ENCODE results near the gene BUB3.
A peak's percentile ranks its signal among the peaks of the same experiment; 100 is the strongest.

BUB3 gene, protein sequence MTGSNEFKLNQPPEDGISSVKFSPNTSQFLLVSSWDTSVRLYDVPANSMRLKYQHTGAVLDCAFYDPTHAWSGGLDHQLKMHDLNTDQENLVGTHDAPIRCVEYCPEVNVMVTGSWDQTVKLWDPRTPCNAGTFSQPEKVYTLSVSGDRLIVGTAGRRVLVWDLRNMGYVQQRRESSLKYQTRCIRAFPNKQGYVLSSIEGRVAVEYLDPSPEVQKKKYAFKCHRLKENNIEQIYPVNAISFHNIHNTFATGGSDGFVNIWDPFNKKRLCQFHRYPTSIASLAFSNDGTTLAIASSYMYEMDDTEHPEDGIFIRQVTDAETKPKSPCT

DNA sequence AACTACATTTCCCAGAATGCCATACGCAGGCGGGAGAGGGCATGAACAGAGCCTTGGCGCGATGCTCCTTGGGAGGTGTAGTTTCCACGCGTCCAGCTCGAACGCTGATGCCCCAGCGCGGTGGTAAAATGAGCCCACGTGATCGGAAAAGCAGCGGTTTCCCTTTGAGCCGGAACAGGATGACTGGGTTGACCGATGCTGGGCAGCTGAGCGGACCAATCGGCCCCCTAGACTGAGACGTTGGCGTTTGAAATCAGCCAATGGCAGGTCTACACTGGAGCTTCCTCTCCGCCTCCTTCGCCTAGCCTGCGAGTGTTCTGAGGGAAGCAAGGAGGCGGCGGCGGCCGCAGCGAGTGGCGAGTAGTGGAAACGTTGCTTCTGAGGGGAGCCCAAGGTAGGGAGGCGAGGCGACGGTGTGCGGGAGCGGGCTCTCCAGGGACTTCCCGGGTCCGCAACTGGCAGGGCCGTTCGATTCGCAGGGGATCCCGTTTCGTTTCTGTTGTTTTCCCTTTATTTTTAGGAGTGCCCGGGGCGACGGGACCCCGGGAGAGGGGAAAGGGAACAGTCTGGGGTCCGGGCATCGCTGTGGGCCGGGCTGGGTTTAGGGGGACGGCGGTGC is at the start of gene BUB3:
TSS of gene BUB3 (plus strand) at position 311 of the 619 bp plus-strand sequence. CDS start 516 bp downstream, outside the sequence.
- peak; percentile 69 to 100 (median 99) for DNase-seq

GRCh38 chr10:123109466-123109865 is 44.7 kb upstream of the BUB3 start:
- DNase-seq: no peak

- peak in 15 of 56 donors; percentile 5 to 45 (median 21) for DNase-seq
Observed at GRCh38 chr10:123117644-123118417, 36.4 kb upstream of the BUB3 start.

GRCh38 chr10:123119081-123119480 is 35.1 kb upstream of the BUB3 start:
- no peak for DNase-seq

DNA sequence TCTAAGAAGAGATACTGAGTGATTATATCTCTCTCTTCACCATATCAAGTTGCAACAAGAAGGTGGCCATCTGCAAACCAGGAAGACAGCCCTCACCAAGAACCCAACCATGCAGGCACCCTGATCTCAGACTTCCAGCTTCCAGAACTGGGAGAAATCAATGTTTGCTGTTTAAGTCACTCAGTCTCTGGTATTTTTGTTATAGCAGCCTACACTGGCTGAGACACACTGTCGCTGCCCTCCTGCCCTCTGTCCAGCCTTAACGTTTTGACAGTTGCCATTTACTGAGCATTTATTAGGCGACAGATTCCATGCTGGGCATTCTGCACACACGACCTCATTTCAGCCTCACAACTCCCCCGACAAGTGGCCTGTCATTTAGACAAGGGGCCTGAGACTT is 28.0 kb upstream of the BUB3 start:
- no peak for DNase-seq

DNA sequence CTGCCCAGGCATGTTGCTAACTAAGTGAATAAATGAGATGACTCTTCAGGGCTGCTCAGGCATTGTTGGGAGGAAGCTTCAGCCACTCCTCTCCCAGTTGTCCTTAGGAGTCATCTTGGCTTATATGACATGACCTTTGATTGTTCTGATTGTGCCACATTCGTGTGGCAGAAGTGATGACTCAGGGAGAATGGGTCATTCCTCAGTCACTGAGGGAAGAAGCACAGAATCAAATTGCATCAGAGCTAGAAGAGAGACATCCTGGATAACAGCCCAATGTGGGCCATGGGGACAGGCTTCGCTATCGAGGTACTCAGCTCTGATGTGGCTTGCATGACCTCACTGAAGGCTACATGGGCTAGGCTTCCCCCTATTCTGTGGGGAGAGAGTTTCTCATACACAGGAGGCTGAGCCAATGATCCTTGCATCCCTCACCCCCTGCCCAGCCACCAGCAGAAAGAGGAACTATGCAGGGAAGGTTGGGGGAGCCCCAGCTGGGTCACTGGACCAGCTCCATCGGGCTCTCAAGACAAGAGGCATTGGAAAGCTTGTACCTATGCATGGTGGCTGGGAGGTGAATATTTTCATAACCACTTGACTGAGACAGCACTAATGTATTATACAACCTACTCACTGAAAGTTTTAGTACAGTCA is 24.5 kb upstream of the BUB3 start:
- DNase-seq: no peak

DNA sequence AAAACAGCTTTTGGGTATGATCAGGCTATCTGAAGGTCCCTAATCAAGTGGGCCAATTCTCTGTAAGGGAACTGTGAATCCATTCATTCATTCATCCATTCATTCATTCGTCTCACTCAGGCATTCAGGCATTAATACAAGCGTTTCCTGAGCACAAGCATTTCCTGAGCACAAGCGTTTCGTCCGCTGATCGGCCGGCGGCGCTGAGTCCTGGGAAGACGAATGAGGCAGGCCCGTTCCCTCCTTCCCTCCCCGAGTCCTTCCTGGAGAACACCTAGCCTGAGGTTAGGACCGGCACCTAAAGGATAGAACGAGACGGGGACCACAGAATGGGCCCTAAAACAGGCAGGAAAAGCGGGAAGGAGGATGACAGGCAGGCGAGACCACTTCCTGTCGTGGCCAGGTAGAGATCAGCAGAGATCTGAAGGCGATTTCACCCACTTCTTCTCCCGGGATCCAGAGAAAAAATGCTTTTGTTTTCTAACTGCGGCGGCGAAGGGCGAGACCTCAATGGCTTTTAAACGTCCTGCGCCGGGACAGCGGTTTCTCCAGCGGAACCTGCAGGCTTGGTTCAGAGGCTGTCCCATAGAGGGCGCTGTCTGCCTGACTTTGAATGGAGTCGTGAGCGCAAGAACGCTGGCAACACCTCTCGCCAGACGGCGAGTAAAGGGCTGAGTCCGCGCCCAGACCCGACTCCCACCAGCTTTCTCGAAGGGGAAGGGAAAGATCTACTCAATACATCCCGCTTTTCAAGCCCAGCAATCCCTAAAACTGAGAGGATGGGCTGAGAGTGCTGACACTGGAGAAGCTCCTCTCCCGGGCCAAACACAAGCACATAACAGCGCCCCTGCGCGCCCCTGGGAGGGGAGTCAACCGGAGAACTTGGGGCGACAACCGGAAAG is 21.4 kb upstream of the BUB3 start:
- peak in 52 of 56 donors; percentile 7 to 88 (median 52) for DNase-seq

GRCh38 chr10:123133541-123134342 is 20.5 kb upstream of the BUB3 start:
- DNase-seq: no peak

DNA sequence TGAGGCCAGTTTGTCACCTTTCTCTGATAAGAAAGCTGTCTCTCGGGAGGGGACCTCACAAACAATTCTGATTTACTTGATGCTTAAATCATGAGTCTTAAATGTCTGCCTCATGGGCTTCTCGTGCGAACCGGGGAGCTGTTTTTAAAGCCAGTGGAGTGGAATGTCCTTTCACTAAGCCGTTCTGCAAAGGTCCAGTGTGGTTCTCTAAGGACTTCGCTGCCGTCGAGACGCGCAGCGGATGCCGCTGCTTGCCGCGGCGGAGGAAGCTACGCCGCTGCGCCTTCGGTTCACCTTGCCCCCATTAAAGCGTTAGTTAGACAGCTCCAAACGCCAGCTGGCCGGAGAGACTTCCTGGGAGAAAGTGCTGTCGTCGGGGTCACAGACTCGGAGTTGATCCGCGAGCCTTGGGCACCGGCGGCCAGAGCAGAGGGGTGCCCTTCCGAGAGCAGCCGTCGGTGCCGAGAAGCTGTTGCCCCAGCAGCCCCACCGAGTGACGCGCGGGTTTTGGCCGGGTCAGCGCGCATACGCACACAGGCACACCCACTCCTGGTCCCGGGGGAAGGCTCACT is 19.8 kb upstream of the BUB3 start:
- no peak for DNase-seq

- no peak for DNase-seq
Observed at GRCh38 chr10:123134915-123135414, 19.2 kb upstream of the BUB3 start.

DNA sequence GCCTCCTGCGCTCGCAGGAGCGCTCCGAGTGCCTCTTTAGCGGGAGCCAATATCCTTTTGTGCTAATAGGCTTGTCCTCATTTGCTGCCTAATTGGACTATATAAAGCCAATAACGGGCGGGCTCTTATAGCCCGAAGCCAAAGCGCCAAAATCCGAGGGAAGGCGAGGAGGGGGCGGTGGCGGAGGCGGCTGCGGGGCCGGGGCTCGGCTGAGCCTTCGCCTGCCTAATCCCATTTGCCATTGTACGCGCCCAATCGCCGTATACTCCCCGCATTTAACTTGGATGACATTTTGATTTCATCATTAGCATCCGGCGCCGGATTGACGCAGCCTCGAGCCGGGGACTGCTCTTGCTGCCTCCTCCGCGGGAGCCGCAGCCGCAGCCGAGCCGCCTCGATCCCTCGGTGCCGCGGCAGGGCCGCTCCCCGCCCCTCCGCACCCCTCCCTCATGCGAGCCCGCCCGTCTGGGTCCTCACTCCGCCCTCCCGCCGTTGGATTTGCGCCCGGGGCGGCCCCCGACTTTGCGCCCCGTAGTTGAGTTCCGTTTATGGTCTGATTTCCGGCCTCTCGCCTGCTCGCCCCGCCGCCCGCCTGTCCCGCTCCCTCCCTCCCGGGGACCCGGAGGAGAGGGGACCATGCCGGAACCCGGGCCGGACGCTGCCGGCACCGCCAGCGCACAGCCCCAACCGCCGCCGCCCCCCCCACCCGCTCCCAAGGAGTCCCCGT is 18.6 kb upstream of the BUB3 start, which contains the start of gene HMX3:
TSS of gene HMX3 (plus strand) at position 556 of the 727 bp plus-strand sequence. CDS start at position 637, 81 bp downstream.
- DNase-seq: no peak

GRCh38 chr10:123136221-123136805 is 17.9 kb upstream of the BUB3 start:
- DNase-seq: no peak

- no peak for DNase-seq
Observed at GRCh38 chr10:123136806-123137642, 17.2 kb upstream of the BUB3 start.

DNA sequence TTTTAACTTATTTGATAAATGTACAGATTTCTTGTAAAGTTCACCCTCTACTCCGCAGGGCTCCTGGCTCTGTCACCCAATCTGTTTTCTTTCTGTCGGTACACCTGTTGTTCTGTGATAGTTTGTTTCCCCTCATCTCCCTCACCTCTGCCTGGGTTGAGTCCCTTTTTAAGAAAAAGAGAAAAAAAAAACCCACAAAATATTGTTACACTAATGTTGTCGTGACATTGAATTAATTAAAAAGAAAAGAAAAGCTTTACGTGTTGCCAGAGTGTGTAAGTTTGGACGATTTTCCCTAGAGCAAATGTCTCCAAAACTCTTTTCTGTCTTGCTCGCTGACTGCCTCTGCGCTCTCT is 15.1 kb upstream of the BUB3 start:
- DNase-seq: no peak

- DNase-seq: no peak
Observed at GRCh38 chr10:123139521-123140163, 14.6 kb upstream of the BUB3 start.

GRCh38 chr10:123140164-123140982 is 13.8 kb upstream of the BUB3 start:
- no peak for DNase-seq
